ENCODE measurements around the gene OLFML2B.

Gene OLFML2B

DNA sequence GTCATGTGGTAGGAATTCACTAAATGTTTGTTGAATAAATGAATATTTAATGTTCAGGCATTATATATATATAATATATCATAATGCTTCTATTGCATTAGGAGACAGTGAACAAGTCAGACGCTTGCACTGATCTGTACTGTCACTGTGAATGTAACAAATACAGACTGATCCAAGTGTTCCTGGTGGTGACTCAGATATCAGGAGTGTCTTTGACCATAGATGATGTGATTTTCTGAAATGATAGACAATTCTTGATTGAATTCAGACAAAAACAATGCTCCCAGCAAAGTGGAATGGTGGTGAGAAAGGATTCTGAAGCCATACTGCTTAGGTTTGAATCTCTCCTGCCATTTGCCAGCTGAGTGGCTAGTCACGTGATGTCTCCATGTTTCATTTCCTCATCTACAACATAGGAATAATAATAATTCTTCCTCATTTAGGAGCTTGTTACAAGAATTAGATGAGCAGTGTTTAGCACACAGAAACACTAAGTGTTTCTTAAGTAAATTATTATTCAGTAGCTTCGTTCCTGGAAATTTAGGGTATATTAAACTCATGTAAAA, 71.0 kb downstream of the OLFML2B start:
- H3K36me3 ChIP-seq (ENCODE audit: control insufficient read depth in 1 of 2, insufficient read depth in 2 of 2, low read length in 2 of 2): no peaks in the 10 kb centered on the region
- H2BK5ac ChIP-seq (ENCODE audit: low read depth, low read length, poor library complexity): no peak overlapping the region
- H3K4me3 ChIP-seq (ENCODE audit: low read depth, low read length): no peak overlapping the region
- no peaks in the 10 kb centered on the region for H3K9me3 ChIP-seq (ENCODE audit: insufficient read depth, low read depth, low read length)
- H2AFZ ChIP-seq (ENCODE audit: insufficient read depth, low read length, poor library complexity): no peak overlapping the region
- no peak overlapping the region for H4K12ac ChIP-seq (ENCODE audit: low read depth, low read length)
- H3K4me1 ChIP-seq (ENCODE audit: control insufficient read depth in 1 of 2, insufficient read depth in 2 of 2, low read length in 2 of 2): no peaks in the 10 kb centered on the region
- no peak overlapping the region for H2AK5ac ChIP-seq (ENCODE audit: low read length)
- WGBS (ENCODE audit: extremely low coverage, insufficient coverage, insufficient read length): no CpG with 5 or more reads among the region's 3 CpGs
- H2BK12ac ChIP-seq (ENCODE audit: low read length): no peak overlapping the region
- no peak overlapping the region for H3K4ac ChIP-seq (ENCODE audit: low read depth, low read length)
- no peak overlapping the region for H3K14ac ChIP-seq (ENCODE audit: low read length)
- no peak overlapping the region for H3K23ac ChIP-seq (ENCODE audit: low read length)
- no peaks in the 10 kb centered on the region for H3K79me1 ChIP-seq (ENCODE audit: low read length)
- H3K79me2 ChIP-seq (ENCODE audit: control insufficient read depth, insufficient read depth, low read length, poor library complexity): no peaks in the 10 kb centered on the region
- H3K27ac ChIP-seq (ENCODE audit: low read depth, low read length): no peak overlapping the region
- no peak overlapping the region for H4K8ac ChIP-seq (ENCODE audit: low read depth, low read length)
- H4K91ac ChIP-seq (ENCODE audit: low read depth, low read length): no peak overlapping the region
- H3K9ac ChIP-seq (ENCODE audit: low read length): no peak overlapping the region
- no peaks in the 10 kb centered on the region for H3K27me3 ChIP-seq (ENCODE audit: insufficient read depth, low read length)
- no peak for DNase-seq
- H3K4me2 ChIP-seq (ENCODE audit: low read length): no peak overlapping the region
- no peak overlapping the region for H2BK120ac ChIP-seq (ENCODE audit: insufficient read depth, low read length, poor library complexity)
- no peak overlapping the region for H3K18ac ChIP-seq (ENCODE audit: low read length)

DNA sequence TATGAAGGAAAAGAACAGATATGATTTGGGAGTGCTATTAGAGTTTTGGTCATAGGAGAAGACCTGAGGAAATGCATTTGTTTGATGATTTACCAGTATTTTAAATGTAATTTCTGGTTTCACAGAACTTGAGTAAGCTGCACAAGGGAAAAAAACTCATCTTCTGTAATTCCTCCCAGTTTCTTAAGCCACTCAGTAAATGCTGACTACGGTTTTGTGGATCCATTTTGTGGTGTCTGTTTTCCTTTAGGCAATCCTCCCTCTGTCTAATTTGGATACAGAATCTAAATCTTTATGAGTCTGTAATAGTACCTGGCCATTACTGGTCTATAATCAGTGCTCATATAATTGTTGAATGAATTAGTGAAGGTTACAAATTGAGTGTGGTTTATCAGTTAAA, 72.0 kb downstream of the OLFML2B start:
- Histone ChIP-seq H3K14ac (ENCODE audit: low read length) (no peak overlapping the region), H2BK5ac (ENCODE audit: low read depth, low read length, poor library complexity) (no peak overlapping the region)
- WGBS (ENCODE audit: extremely low coverage, insufficient coverage, insufficient read length): no CpG with 5 or more reads among the region's 1 CpG

DNA sequence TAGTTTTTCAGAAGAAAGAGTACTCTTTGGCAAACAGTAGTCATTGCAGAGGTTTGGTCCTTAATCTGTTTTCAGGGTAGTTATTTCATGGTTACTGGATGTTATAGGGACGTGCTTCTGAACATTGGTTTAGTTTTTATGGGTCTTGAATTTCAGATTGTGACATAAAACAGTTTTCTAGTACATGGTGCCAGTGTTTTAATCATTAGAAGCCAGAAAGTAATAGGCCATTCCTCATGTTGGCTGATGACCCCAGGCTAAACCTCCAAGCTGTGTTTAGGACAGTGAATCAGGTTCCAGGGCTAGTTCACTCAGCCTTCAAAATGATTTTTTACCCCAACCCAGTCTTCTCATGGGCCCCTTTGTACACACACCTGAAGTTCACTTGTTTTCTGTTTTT, 73.3 kb downstream of the OLFML2B start:
- no peak overlapping the region for H2BK12ac ChIP-seq (ENCODE audit: low read length)
- H3K27ac ChIP-seq (ENCODE audit: low read depth, low read length): no peak overlapping the region
- no peak overlapping the region for H2AFZ ChIP-seq (ENCODE audit: insufficient read depth, low read length, poor library complexity)
- H2BK120ac ChIP-seq (ENCODE audit: insufficient read depth, low read length, poor library complexity): no peak overlapping the region
- no peaks in the 10 kb centered on the region for H3K27me3 ChIP-seq (ENCODE audit: insufficient read depth, low read length)
- H3K4me3 ChIP-seq (ENCODE audit: low read depth, low read length): no peak overlapping the region
- H4K8ac ChIP-seq (ENCODE audit: low read depth, low read length): no peak overlapping the region
- no peak overlapping the region for H2BK5ac ChIP-seq (ENCODE audit: low read depth, low read length, poor library complexity)
- no peak for DNase-seq
- no peak overlapping the region for H3K14ac ChIP-seq (ENCODE audit: low read length)
- H3K18ac ChIP-seq (ENCODE audit: low read length): no peak overlapping the region
- H3K9me3 ChIP-seq (ENCODE audit: insufficient read depth, low read depth, low read length): no peaks in the 10 kb centered on the region
- H3K79me2 ChIP-seq (ENCODE audit: control insufficient read depth, insufficient read depth, low read length, poor library complexity): no peaks in the 10 kb centered on the region
- no peak overlapping the region for H2AK5ac ChIP-seq (ENCODE audit: low read length)
- no peak overlapping the region for H3K23ac ChIP-seq (ENCODE audit: low read length)
- no CpG with 5 or more reads among the region's 1 CpG for WGBS (ENCODE audit: extremely low coverage, insufficient coverage, insufficient read length)
- H3K4me1 ChIP-seq (ENCODE audit: control insufficient read depth in 1 of 2, insufficient read depth in 2 of 2, low read length in 2 of 2): no peaks in the 10 kb centered on the region
- no peak overlapping the region for H3K4ac ChIP-seq (ENCODE audit: low read depth, low read length)
- H3K9ac ChIP-seq (ENCODE audit: low read length): no peak overlapping the region
- no peak overlapping the region for H4K12ac ChIP-seq (ENCODE audit: low read depth, low read length)
- H4K91ac ChIP-seq (ENCODE audit: low read depth, low read length): no peak overlapping the region
- H3K36me3 ChIP-seq (ENCODE audit: control insufficient read depth in 1 of 2, insufficient read depth in 2 of 2, low read length in 2 of 2): no peaks in the 10 kb centered on the region
- no peak overlapping the region for H3K4me2 ChIP-seq (ENCODE audit: low read length)
- peaks cover 3% of the 10 kb centered on the region for H3K79me1 ChIP-seq (ENCODE audit: low read length)

More for the DNA sequence above, 72.0 kb downstream of the OLFML2B start:
- Histone ChIP-seq H3K4me1 (ENCODE audit: control insufficient read depth in 1 of 2, insufficient read depth in 2 of 2, low read length in 2 of 2) (no peaks in the 10 kb centered on the region), H2AK5ac (ENCODE audit: low read length) (no peak overlapping the region), H2BK120ac (ENCODE audit: insufficient read depth, low read length, poor library complexity) (no peak overlapping the region), H3K36me3 (ENCODE audit: control insufficient read depth in 1 of 2, insufficient read depth in 2 of 2, low read length in 2 of 2) (no peaks in the 10 kb centered on the region), H3K9ac (ENCODE audit: low read length) (no peak overlapping the region), H3K27me3 (ENCODE audit: insufficient read depth, low read length) (no peaks in the 10 kb centered on the region), H2BK12ac (ENCODE audit: low read length) (no peak overlapping the region), H3K9me3 (ENCODE audit: insufficient read depth, low read depth, low read length) (no peaks in the 10 kb centered on the region), H3K4me3 (ENCODE audit: low read depth, low read length) (no peak overlapping the region), H3K4me2 (ENCODE audit: low read length) (no peak overlapping the region), H4K8ac (ENCODE audit: low read depth, low read length) (no peak overlapping the region), H3K18ac (ENCODE audit: low read length) (no peak overlapping the region), H3K4ac (ENCODE audit: low read depth, low read length) (no peak overlapping the region), H3K79me2 (ENCODE audit: control insufficient read depth, insufficient read depth, low read length, poor library complexity) (no peaks in the 10 kb centered on the region), H3K27ac (ENCODE audit: low read depth, low read length) (no peak overlapping the region), H4K91ac (ENCODE audit: low read depth, low read length) (no peak overlapping the region), H4K12ac (ENCODE audit: low read depth, low read length) (no peak overlapping the region), H3K23ac (ENCODE audit: low read length) (no peak overlapping the region), H2AFZ (ENCODE audit: insufficient read depth, low read length, poor library complexity) (no peak overlapping the region), H3K79me1 (ENCODE audit: low read length) (no peaks in the 10 kb centered on the region)
- DNase-seq: no peak

DNA sequence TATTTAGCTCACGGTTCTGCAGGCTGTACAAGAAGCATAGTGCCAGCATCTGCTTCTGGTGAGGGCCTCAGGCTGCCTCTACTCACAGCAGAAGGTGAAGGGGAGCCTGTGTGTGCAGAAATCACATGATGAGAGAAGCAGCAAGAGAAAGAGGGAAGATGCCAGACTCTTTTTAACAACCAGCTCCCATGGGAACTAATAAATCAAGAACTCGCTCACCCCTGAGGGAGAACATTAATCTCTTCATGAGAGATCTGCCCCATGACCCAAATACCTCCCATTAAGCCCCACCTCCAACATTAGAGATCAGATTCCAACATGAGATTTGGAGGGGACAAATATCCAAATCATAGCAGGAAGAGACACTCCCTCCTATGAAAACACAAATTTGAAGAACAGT, 74.1 kb downstream of the OLFML2B start:
- Histone ChIP-seq H3K27ac (ENCODE audit: low read depth, low read length) (no peak overlapping the region), H4K91ac (ENCODE audit: low read depth, low read length) (no peak overlapping the region), H2BK120ac (ENCODE audit: insufficient read depth, low read length, poor library complexity) (no peak overlapping the region), H3K4ac (ENCODE audit: low read depth, low read length) (no peak overlapping the region), H3K9ac (ENCODE audit: low read length) (no peak overlapping the region), H3K9me3 (ENCODE audit: insufficient read depth, low read depth, low read length) (no peaks in the 10 kb centered on the region), H4K12ac (ENCODE audit: low read depth, low read length) (no peak overlapping the region), H2AK5ac (ENCODE audit: low read length) (no peak overlapping the region), H3K23ac (ENCODE audit: low read length) (no peak overlapping the region), H2AFZ (ENCODE audit: insufficient read depth, low read length, poor library complexity) (no peak overlapping the region), H2BK5ac (ENCODE audit: low read depth, low read length, poor library complexity) (no peak overlapping the region), H2BK12ac (ENCODE audit: low read length) (no peak overlapping the region), H3K14ac (ENCODE audit: low read length) (no peak overlapping the region), H3K36me3 (ENCODE audit: control insufficient read depth in 1 of 2, insufficient read depth in 2 of 2, low read length in 2 of 2) (no peaks in the 10 kb centered on the region), H3K18ac (ENCODE audit: low read length) (no peak overlapping the region), H3K27me3 (ENCODE audit: insufficient read depth, low read length) (no peaks in the 10 kb centered on the region), H3K4me3 (ENCODE audit: low read depth, low read length) (no peak overlapping the region), H3K4me1 (ENCODE audit: control insufficient read depth in 1 of 2, insufficient read depth in 2 of 2, low read length in 2 of 2) (no peaks in the 10 kb centered on the region), H3K4me2 (ENCODE audit: low read length) (no peak overlapping the region), H4K8ac (ENCODE audit: low read depth, low read length) (no peak overlapping the region), H3K79me2 (ENCODE audit: control insufficient read depth, insufficient read depth, low read length, poor library complexity) (no peaks in the 10 kb centered on the region), H3K79me1 (ENCODE audit: low read length) (peaks cover 3% of the 10 kb centered on the region)
- DNase-seq: no peak
- WGBS (ENCODE audit: extremely low coverage, insufficient coverage, insufficient read length): no CpG with 5 or more reads among the region's 2 CpGs
